Stimulated activated CD8-positive, alpha-beta memory T cell treated with anti-CD3 and anti-CD28 coated beads, Interleukin-7, amount 100 ng/mL, for 4 hours (primary cell): Measurements from ENCODE around the gene INPP4B.
"Not testable (repeated sequence)": the region's sequence is repeated elsewhere in the genome, so short reads cannot be mapped to it uniquely, and the experiment has no call there.

Source experiments
- DNase-seq, 2 donors: peaks; one replicate each; pipeline ENCODE4 v3.0.0-alpha.2; 2020; ENCODE audit warnings: low read depth in 2 of 2

INPP4B gene

GRCh38 chr4:142824368-142824767, 21.7 kb downstream of the INPP4B start:
- DNase-seq = no peak

- no peak for DNase-seq
These were observed 22.3 kb downstream of the INPP4B start for GRCh38 chr4:142823796-142824195.

- DNase-seq = no peak
These were observed 27.6 kb downstream of the INPP4B start for GRCh38 chr4:142818476-142818875.

- no peak for DNase-seq
These were observed 28.1 kb downstream of the INPP4B start for GRCh38 chr4:142818031-142818430.

- peak in 1 of 2 donors; percentile 4 for DNase-seq
These were observed 28.7 kb downstream of the INPP4B start for GRCh38 chr4:142817442-142817841.

GRCh38 chr4:142815834-142816233, 30.3 kb downstream of the INPP4B start:
- no peak for DNase-seq

GRCh38 chr4:142813388-142813787, 32.7 kb downstream of the INPP4B start:
- no peak for DNase-seq

- no peak for DNase-seq
These were observed 34.0 kb downstream of the INPP4B start for GRCh38 chr4:142812091-142812490.

- no peak for DNase-seq
These were observed 35.1 kb downstream of the INPP4B start for GRCh38 chr4:142811034-142811433.

GRCh38 chr4:142809559-142809958, 36.5 kb downstream of the INPP4B start:
- no peak for DNase-seq

GRCh38 chr4:142803879-142804278, 42.2 kb downstream of the INPP4B start:
- not testable (repeated sequence) for DNase-seq

- DNase-seq = no peak
These were observed 44.1 kb downstream of the INPP4B start for GRCh38 chr4:142801966-142802365.

- no peak for DNase-seq
These were observed 65.0 kb downstream of the INPP4B start for GRCh38 chr4:142781114-142781513.

GRCh38 chr4:142778900-142779299, 67.2 kb downstream of the INPP4B start:
- DNase-seq = no peak

GRCh38 chr4:142778430-142778829, 67.7 kb downstream of the INPP4B start:
- DNase-seq = no peak

GRCh38 chr4:142777045-142777743, 68.9 kb downstream of the INPP4B start:
- DNase-seq = no peak

- DNase-seq = no peak
These were observed 70.1 kb downstream of the INPP4B start for GRCh38 chr4:142776026-142776425.

GRCh38 chr4:142773505-142773904, 72.6 kb downstream of the INPP4B start:
- no peak for DNase-seq

- DNase-seq = no peak
These were observed 83.8 kb downstream of the INPP4B start for GRCh38 chr4:142762280-142762679.

GRCh38 chr4:142752202-142752786, 93.8 kb downstream of the INPP4B start:
- DNase-seq = no peak

- no peak for DNase-seq
These were observed 102.8 kb downstream of the INPP4B start for GRCh38 chr4:142743121-142743825.

GRCh38 chr4:142741995-142742394, 104.1 kb downstream of the INPP4B start:
- DNase-seq = no peak

- DNase-seq = no peak
These were observed 117.9 kb downstream of the INPP4B start for GRCh38 chr4:142728233-142728632.
